Tibial nerve (tissue), 3 donors: ENCODE results near the gene TMEM218.
"Not testable (repeated sequence)": the region's sequence is repeated elsewhere in the genome, so short reads cannot be mapped to it uniquely, and the experiment has no call there.

ENCODE experiments used
- POLR2A ChIP-seq, 2 donors: fragments of 450-650 bp; IDR thresholded peaks; one replicate each; pipeline ENCODE4 v1.6.1; 2017; ENCODE audit warnings: antibody characterized with exemption in 2 of 2, mild to moderate bottlenecking in 2 of 2, moderate library complexity in 2 of 2
- TF ChIP-seq, protein P1 (sequence below), 5 experiments: fragments of 200-600 bp in 3 of 5; fragments of 450-650 bp in 2 of 5; sonication (generic) in 3 of 5; IDR thresholded peaks; one replicate each; pipeline ENCODE4 v1.5.1; 2016 to 2019; ENCODE audit warnings: antibody characterized with exemption in 5 of 5, mild to moderate bottlenecking in 3 of 5, moderate library complexity in 2 of 5

GRCh38 chr11:125090151-125090550 lies 21.3 kb downstream of the TMEM218 start:
- TF ChIP-seq, protein P1, sequence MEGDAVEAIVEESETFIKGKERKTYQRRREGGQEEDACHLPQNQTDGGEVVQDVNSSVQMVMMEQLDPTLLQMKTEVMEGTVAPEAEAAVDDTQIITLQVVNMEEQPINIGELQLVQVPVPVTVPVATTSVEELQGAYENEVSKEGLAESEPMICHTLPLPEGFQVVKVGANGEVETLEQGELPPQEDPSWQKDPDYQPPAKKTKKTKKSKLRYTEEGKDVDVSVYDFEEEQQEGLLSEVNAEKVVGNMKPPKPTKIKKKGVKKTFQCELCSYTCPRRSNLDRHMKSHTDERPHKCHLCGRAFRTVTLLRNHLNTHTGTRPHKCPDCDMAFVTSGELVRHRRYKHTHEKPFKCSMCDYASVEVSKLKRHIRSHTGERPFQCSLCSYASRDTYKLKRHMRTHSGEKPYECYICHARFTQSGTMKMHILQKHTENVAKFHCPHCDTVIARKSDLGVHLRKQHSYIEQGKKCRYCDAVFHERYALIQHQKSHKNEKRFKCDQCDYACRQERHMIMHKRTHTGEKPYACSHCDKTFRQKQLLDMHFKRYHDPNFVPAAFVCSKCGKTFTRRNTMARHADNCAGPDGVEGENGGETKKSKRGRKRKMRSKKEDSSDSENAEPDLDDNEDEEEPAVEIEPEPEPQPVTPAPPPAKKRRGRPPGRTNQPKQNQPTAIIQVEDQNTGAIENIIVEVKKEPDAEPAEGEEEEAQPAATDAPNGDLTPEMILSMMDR (IDR thresholded peaks at IDR 0.05): not testable (repeated sequence)
- not testable (repeated sequence) for TF ChIP-seq POLR2A (IDR thresholded peaks at IDR 0.05)
